GM12878 (cell line): ENCODE data around the gene ARHGAP45.

Source experiments
- ASH2L ChIP-seq: fragments of 300-600, 200-600 bp; sonication (generic); IDR thresholded peaks from 2 replicates; pipeline ENCODE4 v1.6.1; 2017; ENCODE audit warnings: low read depth, mild to moderate bottlenecking, borderline replicate concordance
- CTCF ChIP-seq, 3 experiments: IDR thresholded peaks in 2 of 3; conservative IDR thresholded peaks in 1 of 3; 2 replicates each; pipeline ENCODE4 v1.5.1; 2011; ENCODE audit warnings: low read depth in 3 of 3, low read length in 3 of 3, mild to moderate bottlenecking in 3 of 3, control low read depth in 2 of 3, moderate library complexity in 2 of 3, inconsistent platforms in 1 of 3, mixed read lengths in 1 of 3; ENCODE audit not compliant: control insufficient read depth in 2 of 3, insufficient read depth in 1 of 3; ENCODE audit errors: extremely low read depth in 1 of 3
- NRF1 ChIP-seq: conservative IDR thresholded peaks from 2 replicates; pipeline ENCODE4 v1.6.1; 2011; ENCODE audit warnings: mild to moderate bottlenecking, low read depth, low read length, improper control_type of control experiment
- PBX3 ChIP-seq: IDR thresholded peaks from 2 replicates; pipeline ENCODE4 v1.6.1; 2011; ENCODE audit warnings: mild to moderate bottlenecking, low read depth, low read length, moderate library complexity; ENCODE audit not compliant: insufficient replicate concordance
- POLR2A ChIP-seq: IDR thresholded peaks from 2 replicates; pipeline ENCODE4 v1.6.1; 2011; ENCODE audit warnings: low read depth, mild to moderate bottlenecking, low read length
- RAD21 ChIP-seq: IDR thresholded peaks from 2 replicates; pipeline ENCODE4 v1.6.1; 2011; ENCODE audit warnings: mild to moderate bottlenecking, low read depth, low read length, moderate library complexity; ENCODE audit not compliant: insufficient read depth
- RCOR1 ChIP-seq: conservative IDR thresholded peaks from 2 replicates; pipeline ENCODE4 v1.6.1; 2012; ENCODE audit warnings: low read depth, low read length, improper control_type of control experiment
- ZBTB4 ChIP-seq: fragments of 450-650 bp; formaldehyde crosslinking; IDR thresholded peaks from 2 replicates; pipeline ENCODE4 v1.4.0; 2022; ENCODE audit warnings: mild to moderate bottlenecking, moderate library complexity

GRCh38 chr19:1089126-1089771 is 22.3 kb downstream of the ARHGAP45 start:
- TF ChIP-seq ASH2L (no peak), RCOR1 (no peak), CTCF (IDR thresholded peaks at IDR 0.05 in 2 of 3, conservative IDR thresholded peaks at IDR 0.05 in 1 of 3; ENCODE audit: control insufficient read depth in 2 of 3, extremely low read depth in 1 of 3, insufficient read depth in 1 of 3, low read depth in 3 of 3, low read length in 3 of 3) (no peak), POLR2A (peak; percentile 63; the same call in 1 of the 2 replicates), PBX3 (no peak), RAD21 (no peak), ZBTB4 (CRISPR knock-in tag) (no peak), NRF1 (no peak)
